ENCODE results near the gene FGF8.

DNA sequence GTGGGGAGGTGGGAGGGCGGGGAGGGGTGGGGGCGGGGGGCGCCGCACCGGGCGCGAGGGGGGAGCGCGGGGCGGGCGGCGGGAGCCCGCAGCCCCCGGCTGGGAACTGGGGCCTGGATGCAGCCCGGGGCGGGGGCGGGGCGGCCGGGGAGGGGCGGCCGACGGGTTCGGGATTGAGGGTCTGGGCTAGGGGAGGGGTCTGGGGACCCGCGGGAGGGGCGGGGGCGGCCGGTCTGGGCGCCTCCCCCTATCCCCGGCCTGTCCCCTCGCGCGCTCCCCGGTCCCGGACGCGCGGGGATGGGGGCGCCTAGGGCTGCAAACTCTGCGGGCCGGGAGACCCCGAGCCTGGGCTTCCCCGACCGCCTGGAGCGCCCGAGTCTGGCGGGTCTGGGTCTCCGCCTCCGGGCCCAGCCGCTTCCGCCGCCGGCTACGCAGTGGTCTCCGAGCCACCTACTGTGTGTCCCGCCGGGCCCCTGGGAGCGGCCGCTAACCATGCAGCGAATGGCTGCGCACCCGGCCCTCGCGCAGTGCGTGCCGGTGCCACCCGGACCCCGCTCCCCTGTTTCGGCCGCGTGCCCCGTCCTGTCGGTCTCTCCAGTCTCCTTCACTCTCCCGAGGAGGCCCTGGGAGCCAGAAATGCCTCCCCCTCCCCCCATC is 375 bp upstream of the FGF8 start:
- TF ChIP-seq, protein P1, sequence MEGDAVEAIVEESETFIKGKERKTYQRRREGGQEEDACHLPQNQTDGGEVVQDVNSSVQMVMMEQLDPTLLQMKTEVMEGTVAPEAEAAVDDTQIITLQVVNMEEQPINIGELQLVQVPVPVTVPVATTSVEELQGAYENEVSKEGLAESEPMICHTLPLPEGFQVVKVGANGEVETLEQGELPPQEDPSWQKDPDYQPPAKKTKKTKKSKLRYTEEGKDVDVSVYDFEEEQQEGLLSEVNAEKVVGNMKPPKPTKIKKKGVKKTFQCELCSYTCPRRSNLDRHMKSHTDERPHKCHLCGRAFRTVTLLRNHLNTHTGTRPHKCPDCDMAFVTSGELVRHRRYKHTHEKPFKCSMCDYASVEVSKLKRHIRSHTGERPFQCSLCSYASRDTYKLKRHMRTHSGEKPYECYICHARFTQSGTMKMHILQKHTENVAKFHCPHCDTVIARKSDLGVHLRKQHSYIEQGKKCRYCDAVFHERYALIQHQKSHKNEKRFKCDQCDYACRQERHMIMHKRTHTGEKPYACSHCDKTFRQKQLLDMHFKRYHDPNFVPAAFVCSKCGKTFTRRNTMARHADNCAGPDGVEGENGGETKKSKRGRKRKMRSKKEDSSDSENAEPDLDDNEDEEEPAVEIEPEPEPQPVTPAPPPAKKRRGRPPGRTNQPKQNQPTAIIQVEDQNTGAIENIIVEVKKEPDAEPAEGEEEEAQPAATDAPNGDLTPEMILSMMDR (IDR thresholded peaks at IDR 0.05), result no peak
- no peak for TF ChIP-seq POLR2A (IDR thresholded peaks at IDR 0.05)
